HG03342 (cell line): ENCODE results near the gene CD52.
"Not testable (repeated sequence)": the region's sequence is repeated elsewhere in the genome, so short reads cannot be mapped to it uniquely, and the experiment has no call there.

Source experiments
- ATAC-seq: cut with Tn5 transposase; IDR thresholded peaks from one replicate; pipeline ENCODE4 v1.9.1; 2021; ENCODE audit warnings: mild to moderate bottlenecking, moderate library complexity; ENCODE audit not compliant: unreplicated experiment

CD52 gene

DNA sequence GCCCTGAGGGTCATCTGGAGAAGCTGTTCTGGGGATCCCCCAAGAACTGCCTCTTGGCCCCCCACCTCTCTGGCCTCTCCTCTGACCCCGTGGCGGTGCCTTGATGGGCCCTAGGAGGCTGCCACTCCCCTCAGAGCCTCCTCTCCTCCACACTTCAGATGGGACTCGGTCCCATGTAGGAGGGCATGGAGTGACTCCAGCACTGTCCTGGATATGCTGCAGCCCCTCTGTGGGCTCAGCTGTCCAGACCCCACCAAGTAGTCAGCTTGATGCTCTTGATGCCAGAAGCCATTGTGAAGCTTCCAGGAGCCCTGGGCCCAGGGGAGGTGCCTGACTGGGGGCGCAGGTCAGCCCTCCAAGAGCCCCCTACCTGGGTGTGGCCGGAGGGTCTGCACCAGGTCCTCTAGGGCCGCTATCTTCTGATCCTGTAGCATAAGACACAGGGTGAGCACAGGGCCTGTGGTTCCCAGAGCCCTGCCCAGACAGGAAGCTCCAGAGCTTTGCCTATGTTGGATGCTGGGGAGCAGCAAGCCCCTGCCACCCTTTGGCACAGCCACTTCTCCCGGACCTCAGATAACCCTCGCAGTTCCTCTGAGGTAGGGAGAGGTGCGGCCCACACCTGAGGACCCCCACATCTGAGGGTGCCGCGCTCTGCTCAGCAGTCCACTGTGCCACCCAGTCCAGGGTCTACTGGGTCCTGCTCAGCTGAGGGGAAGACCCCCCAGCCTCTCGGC, 20.5 kb upstream of the CD52 start:
- no peak for ATAC-seq

DNA sequence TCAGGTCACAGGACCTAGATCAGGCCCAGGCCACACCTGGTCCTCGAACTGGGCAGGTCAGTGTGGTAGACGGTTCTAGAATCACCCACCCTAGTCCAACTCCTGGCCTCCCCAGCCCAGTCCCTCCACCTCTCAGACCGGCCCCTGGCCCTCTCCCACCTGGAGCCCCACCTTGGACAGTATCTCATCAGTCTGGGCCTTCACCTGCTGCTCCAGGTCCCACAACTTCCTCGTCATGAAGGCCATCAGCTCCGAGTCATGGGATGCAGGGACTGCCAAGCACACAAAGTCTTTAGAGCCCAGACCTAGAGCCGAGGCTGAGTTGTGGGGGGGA, 20.0 kb upstream of the CD52 start:
- no peak for ATAC-seq

- no peak for ATAC-seq
These were observed 17.0 kb upstream of the CD52 start for GRCh38 chr1:26300578-26301275.

DNA sequence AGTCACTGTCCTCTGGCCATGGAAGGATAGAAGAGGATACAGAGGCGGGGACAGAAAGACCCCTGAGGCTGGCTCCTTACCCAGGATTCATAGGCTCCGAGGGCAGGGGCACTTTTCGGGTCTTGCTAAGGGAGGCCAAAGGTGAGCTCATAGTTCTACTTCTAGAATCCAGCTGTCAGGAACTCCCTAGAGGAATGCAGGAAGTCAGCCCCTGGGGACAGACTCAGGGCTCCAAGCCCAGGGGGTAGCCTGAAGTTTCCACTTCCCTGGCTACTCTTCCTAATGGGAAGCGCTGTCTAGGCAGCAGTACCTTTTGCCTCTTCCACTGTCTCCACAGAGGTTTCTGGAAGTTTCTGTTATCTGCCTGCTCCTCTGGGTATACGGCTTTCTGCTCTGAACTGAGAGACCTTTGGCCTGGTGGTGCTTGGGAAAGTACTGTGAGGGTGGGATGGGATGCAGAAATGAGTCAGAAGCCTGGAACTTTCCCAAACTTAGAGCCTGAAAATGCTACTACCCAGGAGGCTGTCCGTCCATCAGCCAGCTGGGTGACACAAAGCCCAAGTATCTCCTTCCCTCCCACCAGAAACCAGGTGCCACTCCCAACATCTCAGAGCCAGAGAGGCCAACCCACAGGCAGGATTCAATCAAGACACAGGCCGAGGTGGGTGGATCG, 14.9 kb upstream of the CD52 start:
- no peak for ATAC-seq

GRCh38 chr1:26305667-26306289, 12.0 kb upstream of the CD52 start:
- no peak for ATAC-seq

DNA sequence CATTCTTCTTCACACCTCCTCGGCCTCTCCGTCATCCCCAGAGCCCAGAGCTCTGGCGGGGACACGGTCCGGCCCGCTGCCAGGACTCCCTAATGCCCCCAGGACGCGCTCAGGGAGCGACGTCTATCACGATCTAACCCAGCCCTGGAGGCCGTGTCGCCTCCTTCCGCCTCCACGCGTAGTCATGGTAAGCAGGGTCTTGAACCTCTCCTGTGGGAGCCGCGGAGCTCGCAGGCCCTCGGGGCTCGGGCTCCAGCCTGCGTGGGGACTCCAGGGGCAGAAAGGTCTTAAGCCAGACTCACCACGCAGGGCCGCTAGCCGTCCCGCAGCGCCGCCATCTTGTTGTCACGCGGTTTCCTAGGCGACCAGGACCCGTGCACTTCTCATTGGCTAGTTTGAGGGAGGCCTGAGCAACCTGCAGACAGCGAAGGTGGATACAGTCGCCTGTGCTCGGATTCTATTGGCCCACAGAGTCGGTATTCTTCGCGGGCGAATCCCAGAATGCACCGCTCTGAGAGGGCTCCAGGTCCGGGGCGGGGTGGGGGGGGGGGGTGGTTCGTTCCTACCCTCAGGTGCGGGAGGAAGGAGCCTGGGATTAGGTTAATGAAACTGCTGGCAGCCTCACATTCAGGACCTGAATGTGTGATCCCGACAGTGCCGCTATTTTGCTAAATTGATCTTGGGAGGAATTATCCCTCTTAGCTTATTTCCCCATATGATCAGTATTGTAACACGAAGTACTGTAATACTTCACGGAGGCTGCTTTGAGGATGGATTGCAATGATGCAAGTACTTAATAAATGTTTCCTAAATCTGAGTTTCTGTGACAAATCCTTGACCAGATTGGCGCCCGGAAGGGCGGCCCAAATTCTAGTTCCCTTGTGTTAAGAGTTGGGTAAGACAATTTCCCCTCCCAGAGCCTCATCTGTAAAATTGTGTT, 11.2 kb upstream of the CD52 start, which contains the start of gene UBXN11:
Gene UBXN11, minus strand, starts transcription at position 347 of the 940 bp plus-strand sequence. CDS start 3,753 bp downstream, outside the sequence.
- peak; percentile 99 for ATAC-seq

DNA sequence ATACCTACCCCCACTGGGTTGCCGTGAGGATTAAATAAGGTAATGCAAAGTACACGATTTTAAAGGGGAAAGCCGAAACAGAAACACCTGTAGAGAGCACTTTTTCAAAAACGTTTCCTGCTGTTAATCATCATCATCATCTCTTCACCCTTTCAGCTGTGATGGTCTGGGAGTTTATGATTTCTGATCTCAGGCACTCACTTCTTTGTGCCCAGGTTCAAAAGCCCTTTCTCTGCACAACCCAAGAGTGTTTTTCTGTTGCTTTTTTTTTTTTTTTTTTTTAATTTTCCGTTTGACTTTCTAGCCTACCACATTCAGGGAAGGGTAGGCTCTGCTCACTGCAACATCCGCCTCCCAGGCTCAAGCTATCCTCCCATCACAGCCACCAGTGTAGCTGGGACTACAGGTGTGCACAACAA, 10.4 kb upstream of the CD52 start:
- no peak for ATAC-seq

DNA sequence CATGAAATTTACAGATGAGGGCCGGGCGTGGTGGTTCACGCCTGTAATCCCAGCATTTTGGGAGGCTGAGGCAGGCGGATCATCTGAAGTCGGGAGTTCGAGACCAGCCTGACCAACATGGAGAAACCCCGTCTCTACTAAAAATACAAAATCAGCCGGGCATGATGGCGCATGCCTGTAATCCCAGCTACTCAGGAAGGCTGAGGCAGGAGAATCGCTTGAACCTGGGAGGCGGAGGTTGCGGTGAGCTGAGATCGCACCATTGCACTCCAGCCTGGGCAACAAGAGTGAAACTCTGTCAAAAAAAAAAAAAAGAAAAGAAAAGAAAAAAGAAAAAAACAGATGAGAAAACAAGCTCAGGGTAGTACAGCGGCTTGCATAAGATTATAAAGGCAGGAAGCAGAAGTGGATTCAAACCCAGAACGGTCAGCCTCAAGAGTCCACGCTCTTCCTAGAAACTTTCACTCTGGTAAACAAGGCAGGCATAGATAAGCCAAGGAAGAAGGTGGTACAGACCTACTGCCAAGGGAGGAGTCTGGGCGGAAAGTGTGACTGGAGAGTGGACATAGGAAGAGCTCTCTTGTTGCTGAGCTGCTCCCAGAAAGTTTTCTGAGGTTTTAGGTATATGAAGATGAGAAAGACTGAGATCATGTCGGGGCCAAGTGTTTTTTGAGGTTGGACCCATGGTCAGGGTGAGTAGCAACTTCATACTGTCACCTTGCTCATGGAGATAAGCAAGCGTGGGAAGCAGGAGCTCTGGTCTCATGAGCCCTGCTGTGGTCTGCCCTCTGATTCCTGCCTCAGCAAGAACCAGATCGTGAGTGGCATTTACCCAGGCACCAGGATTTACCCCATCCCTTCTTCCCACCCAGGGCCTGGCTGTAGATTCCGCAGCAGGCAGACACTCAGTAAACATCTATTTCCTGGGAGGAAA, 9.5 kb upstream of the CD52 start:
- not testable (repeated sequence) for ATAC-seq

DNA sequence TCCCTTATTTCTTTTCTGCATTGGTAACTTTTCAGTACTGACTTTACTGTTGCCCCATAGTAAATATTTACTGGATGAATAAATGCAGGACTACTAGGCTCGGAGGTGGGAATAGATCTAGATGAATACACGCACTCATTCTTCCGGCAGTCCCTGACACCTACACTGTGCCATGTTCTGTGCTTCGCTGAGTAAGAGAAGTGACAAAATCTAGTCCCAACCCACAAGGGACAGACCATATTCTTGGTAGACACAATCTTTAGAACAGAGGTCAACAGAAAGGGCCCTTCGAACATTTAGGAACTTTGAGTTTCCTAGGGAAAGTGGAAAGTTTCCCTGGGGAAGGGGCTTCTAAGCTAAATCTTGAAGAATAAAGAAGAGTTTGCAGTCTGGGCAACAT, 3.3 kb upstream of the CD52 start:
- no peak for ATAC-seq

- ATAC-seq = no peak
These were observed 1.6 kb upstream of the CD52 start for GRCh38 chr1:26315874-26316850.

GRCh38 chr1:26317146-26317545, 612 bp upstream of the CD52 start:
- no peak for ATAC-seq

- ATAC-seq = no peak
These were observed 743 bp downstream of the CD52 start for GRCh38 chr1:26318338-26319064.

- no peak for ATAC-seq
These were observed 3.1 kb downstream of the CD52 start for GRCh38 chr1:26320896-26321295.

- peak; percentile 48 for ATAC-seq
These were observed 3.7 kb downstream of the CD52 start for GRCh38 chr1:26321315-26322041.

GRCh38 chr1:26322042-26322331, 4.2 kb downstream of the CD52 start:
- no peak for ATAC-seq

DNA sequence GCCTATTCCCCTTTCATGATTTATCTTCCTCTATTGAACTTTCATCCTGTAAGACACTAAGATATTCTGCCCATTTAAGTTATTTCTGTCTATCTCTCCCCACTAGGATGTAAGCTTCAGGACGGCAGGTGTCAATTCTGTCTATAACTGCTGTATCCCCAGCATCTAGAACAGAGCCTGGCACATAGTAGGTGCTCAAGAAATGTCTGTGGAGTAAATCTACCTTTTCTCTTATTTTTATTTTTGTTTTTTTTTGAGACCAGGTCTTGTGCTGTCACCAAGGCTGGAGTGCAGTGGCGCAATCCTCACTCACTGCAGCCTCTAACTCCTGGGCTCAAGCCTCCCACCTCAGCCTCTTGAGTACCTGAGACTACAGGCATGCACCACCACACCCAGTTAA, 5.6 kb downstream of the CD52 start:
- no peak for ATAC-seq

- ATAC-seq = no peak
These were observed 6.8 kb downstream of the CD52 start for GRCh38 chr1:26324550-26324949.
